GM19397 (cell line): Measurements from ENCODE around the gene VWA8.
"Not testable (repeated sequence)": the region's sequence is repeated elsewhere in the genome, so short reads cannot be mapped to it uniquely, and the experiment has no call there.

Experiments used
- ATAC-seq: cut with Tn5 transposase; IDR thresholded peaks from one replicate; pipeline ENCODE4 v1.9.1; 2021; ENCODE audit warnings: mild to moderate bottlenecking, moderate library complexity; ENCODE audit not compliant: unreplicated experiment

Gene VWA8

DNA sequence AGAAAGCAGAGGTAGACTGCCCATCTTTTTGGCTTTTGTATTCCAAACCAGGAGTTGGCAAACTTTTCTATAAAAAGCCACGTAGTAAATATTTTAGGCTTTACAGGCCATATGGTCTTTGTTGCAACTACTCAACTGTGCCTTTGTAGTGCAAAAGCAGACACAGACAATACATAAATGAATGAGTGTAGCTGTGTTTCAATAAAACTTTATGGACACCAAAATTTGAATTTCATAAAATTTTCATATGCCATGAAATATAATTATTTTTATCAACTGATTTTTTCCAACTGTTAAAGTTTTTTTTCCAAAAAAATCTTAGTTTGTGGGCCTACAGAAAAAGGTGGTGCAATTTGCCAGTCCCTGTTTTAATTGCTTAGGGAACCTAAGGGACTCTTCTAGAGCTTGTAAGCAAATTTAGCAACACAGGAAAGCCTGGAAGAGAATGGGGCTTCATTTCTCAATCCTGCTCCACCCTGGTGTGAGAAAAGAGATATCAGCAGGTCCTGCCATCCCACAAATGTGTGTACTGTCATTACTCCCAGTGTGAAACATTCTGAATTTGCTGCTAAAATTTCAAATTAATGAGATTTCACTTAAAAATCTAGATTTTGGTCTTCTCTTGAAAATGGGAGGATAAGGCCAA is 309.4 kb downstream of the VWA8 start:
- ATAC-seq: no peak

DNA sequence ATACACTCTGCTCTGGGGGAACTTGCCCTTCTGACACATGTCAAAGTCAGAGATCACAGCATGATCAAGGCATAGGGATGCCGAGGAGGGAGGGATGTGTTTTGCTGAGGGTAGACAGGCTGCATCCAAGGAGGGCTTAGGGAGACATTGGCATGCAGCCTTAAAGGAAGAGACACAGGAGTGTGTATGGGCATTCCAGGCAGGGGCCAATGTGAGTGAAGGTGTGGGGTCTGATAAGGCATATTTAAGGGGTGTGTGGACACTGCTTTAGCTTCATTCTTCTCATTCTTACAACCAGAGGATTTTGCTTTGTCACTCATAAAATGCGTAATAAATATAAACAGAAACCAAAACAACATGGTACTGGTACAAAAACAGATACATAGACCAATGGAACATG is 310.2 kb downstream of the VWA8 start:
- ATAC-seq: no peak

DNA sequence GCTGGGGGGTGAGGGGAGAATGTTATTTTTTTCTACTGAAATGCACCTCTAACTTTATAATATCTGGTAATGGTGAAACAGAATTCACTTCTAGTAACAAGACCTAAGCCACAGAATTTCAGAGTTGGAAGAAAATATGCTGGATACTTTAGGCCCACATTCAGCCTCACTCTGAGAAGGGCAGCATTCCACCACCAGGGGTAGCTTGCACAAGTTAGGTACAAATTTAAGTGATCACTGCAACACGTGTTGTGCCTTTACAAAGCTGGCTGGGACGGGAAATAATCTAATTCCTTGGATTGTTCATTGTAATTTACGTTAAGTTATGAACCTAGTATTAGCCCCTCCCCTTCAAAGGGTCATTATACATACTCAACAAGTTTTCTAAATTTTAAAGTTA is 311.2 kb downstream of the VWA8 start:
- ATAC-seq: no peak

DNA sequence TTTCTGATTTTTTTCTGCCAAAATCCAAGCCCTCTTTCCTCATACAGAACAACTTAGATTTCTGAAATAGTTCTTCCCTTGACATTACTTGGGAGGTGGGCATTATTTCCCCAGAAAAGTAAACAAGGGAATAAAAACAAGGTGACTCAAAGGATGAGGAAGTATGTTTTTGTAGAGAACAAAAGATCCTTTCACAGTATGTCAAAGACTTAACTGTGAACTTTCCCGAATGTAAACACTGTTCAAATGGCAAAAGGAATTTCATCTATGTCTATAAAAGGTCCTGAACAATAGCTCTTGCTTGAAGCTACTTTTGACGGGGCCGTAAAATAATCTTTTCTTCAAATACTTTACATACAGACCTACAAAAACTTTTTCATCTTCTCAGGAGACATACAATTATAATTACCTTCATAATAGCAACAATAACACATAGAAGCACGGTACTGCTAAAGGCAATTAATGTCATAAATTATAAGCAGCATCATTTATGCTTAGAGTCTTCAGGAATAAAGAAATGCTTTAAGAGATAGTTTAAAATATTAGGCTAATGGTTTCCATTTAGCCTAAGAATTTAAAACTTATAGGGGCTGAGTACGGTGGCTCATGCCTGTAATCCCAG is 312.5 kb downstream of the VWA8 start:
- ATAC-seq: no peak

DNA sequence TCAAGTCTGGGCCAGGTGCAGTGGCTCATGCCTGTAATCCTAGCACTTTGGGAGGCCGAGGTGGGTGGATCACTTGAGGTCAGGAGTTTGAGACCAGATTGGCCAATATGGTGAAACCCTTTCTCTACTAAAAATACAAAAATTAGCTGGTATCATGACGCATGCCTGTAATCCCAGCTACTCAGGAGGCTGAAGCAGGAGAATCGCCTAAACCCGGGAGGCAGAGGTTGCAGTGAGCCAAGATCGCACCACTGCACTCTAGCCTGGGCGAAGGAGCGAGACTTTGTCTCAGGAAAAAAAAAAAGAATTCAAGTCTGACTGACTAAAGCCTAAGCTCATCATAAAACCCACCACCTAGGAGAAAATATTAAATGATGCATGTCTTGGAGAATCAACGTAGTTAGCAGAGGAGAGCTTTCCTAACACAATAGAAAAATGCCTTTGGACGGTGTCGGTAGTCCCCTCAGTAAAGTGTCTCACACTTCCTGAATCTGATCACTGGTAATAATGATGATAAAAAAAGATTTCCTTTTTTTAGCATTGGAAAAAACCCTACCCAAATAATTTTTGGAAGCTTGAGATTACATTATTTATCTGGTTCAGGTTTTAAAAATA is 313.1 kb downstream of the VWA8 start:
- not testable (repeated sequence) for ATAC-seq

DNA sequence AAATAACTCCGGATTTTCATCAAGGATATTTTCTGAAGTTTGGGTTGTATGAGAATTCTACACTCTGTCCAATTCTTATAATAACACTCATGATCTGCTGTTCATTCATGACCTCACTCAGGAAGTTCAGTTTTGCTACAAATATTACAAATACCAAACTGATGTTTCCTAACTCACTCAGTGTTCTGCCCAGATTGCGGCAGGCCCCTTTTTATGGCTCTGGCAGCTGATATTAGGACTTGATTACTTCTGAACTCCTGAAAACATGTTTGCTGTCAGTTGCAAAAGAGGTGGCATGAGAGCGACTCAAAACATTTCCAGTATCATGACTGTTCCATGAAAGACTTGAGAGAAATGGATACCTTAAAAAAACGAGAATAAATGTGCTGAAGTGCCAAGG is 315.6 kb downstream of the VWA8 start:
- no peak for ATAC-seq

DNA sequence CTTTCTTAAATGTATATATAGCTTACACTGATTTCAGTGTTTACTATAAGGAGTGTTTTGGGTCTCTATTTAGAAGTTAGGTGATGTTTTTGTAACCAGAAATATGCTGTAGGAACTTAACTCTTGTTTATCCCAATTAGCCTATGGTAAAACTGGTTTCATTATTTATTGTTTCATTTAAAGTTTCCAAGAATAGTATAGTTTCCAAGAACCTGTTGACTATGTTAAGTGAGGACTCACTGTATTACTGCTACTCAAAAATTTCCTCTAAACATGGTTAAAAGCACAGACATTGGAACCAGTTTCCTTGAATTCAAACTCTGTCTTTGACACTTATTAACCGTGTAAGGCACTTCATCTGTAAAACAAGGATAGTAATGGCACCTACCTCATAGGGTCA is 316.2 kb downstream of the VWA8 start:
- ATAC-seq: no peak

DNA sequence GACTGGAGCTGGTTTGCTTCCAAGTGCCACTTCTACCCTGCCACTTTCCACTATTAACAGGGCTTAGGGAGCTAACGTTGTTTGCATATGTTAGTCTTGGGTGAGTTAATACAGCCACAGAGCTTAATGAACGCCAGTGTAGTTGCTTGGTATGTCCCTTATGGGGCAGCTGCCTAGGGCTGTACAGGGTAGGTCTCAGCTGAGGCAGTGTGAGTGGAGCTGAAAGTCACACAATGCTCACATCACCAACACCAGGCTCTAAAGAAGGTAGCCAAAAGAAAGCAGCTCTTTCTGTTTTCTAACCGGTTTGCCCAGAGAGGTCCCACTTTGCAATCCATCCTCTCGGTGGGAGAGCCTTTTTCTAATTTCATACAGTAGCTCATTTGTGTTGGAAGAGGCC is 317.4 kb downstream of the VWA8 start:
- ATAC-seq: no peak

DNA sequence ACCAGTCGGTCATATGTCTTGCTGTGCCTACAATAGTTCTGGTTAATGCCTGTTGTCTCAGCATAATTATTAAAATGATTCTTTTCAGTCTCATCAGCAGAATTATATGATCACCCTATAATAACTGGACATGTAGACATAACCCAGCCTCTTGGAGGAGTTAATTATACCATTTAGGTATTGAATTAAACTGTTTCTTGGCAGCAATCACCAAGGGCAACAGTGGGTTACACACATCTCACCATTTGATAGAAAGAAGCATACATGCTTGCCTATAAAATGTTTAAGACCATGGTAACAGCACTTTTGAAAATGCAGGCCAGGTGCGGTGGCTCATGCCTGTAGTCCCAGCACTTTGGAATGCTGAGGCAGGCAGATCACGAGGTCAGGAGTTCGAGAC is 318.9 kb downstream of the VWA8 start:
- ATAC-seq: no peak

DNA sequence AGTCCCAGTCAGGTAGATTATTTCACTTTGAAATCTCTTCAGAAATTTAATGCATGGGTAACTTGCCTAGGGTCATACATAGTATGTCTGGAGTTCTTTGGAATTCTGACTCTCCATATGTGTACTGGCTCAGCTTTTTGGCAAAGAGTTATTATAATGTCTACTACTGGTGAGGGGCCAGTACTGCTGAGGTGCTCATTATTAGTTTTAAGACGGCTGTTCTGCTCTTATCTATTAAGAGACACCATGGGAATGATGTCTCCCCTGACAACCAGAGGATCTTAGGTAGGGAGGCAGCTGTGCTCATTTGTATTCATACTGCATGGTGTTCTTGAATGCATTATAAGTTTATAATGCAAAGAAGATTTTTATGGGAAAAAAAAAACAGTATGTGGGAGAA is 319.5 kb downstream of the VWA8 start:
- ATAC-seq: no peak

DNA sequence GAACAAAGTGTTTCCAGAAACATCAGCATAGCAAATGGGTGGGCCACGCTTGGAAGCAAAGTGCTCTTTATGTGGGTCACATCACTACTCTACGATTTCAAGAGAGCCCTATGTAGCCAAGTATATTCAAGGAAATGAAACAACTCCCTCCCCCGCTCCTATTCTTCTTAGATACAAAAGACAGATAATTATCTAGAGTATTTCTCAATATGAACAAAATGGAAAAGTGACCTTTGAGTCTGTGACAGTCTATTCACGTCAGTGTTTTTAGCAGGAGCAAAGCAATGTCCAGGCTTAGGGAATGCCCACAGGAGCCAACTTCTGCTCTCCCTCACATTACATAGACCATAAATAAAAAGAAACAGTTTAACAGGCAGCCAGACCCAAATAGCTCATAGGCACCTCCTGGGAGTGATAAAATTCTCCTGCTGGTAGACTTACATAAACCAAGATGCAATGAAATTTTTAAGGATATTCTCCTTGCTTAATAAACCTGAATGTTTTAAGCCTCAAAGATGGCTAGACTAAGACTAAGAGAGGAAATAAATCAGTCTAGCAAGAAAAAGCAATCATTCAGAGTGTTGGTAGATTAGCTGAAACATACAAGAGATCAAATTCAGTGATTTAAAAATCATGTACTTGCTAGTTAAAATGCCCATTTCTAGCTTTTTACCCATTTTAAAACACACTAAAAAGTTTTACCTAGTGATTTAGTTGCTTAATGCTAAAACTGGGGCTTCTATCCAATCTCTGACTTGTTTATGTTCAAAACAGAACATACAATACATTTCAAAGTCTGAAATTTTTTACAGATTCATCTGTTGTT is 320.7 kb downstream of the VWA8 start:
- no peak for ATAC-seq

DNA sequence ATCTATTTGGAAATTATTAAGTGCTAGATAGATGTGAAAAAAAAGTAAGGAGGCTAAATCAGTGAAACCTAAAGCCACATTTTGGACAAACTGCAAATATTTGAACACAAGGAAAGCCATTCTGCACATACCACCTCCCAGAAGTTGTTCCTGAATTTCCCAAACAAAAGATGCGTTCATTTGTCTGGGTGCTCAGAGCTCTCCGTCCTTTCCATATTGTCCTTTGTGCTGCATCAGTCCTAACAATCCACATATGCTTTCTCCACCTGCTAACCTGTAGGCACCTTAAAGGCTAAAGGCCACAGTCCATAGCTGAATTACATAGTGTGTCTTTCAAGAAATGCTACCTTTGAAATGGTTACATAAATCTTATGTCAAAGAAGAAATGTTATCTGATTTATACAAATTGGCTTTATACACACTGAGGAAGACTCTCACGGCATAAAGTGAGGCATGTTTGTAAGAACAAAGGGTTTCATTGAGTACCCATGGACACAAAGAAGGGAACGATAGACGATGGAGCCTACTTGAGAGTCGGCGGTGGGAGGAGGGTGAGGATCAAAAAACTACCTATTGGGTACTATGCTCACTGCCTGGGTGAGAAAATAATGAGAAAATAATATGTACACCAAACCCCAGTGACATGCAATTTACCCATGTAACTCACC is 321.5 kb downstream of the VWA8 start:
- ATAC-seq: no peak

DNA sequence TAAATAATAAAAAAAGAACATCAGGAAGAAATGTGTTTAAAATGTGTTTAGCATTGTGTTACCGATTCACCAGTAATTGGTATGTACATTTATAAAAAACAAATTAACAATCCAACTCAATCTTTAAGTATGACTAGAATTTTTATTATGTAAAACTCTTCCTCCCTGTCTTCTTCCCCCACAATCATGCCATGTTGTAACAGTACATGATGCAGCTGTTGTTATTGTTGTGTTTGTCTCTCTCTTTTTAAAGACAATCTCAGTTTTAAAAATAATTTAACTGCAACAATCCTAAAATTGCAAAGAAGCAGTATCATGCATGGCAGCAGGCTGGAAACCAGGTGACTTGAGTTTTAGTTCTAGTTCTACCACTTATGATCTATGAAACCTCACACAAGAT is 323.3 kb downstream of the VWA8 start:
- no peak for ATAC-seq

DNA sequence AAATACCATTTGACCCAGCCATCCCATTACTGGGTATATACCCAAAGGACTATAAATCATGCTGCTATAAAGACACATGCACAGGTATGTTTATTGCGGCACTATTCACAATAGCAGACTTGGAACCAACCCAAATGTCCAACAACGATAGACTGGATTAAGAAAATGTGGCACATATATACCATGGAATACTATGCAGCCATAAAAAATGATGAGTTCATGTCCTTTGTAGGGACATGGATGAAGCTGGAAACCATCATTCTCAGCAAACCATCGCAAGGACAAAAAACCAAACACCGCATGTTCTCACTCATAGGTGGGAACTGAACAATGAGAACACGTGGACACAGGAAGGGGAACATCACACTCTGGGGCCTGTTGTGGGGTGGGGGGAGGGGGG is 323.9 kb downstream of the VWA8 start:
- not testable (repeated sequence) for ATAC-seq

DNA sequence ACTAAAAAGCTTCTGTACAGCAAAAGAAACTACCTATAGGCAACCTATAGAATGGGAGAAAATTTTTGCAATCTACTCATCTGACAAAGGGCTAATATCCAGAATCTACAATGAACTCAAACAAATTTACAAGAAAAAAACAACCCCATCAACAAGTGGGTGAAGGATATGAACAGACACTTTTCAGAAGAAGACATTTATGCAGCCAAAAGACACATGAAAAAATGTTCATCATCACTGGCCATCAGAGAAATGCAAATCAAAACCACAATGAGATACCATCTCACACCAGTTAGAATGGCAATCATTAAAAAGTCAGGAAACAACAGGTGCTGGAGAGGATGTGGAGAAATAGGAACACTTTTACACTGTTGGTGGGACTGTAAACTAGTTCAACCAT is 324.3 kb downstream of the VWA8 start:
- not testable (repeated sequence) for ATAC-seq

DNA sequence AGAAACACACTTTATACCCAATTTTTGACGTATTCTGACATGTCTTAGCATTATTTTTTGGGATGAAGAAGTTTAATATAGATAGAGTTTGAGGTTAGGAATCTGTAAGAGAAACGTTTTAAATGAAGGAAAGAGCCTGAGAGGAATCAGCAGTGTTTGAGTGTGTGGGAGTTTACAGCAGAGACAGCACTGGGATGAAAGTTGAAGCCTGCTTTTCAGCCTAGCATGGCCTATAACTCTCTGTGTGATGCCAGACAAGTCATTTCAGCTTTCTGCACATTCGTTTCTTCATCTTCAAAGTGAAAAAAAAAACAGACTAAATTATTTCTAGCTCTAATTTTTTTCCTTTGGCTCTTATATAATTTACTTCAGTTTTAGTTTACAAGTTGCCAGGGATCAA is 326.5 kb downstream of the VWA8 start:
- no peak for ATAC-seq

DNA sequence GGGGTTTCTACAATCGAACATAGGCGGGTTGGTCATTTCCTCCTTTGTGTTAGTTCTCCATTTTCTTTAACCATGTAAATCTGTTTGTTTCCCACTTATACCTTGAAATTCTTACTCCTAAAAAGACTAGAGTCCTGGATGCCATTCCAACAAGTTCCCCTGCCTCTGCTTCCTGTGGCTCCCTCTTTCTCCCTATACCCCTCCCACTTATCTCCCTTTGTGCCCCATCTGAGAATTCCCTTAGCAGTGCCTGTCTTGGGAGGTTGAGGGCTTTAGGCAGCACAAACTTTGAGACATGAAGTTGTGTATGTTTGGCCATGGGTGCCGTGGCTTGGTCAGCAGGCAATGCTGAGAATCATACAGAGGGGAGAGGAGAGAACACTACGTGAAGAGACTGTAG is 327.1 kb downstream of the VWA8 start:
- no peak for ATAC-seq

DNA sequence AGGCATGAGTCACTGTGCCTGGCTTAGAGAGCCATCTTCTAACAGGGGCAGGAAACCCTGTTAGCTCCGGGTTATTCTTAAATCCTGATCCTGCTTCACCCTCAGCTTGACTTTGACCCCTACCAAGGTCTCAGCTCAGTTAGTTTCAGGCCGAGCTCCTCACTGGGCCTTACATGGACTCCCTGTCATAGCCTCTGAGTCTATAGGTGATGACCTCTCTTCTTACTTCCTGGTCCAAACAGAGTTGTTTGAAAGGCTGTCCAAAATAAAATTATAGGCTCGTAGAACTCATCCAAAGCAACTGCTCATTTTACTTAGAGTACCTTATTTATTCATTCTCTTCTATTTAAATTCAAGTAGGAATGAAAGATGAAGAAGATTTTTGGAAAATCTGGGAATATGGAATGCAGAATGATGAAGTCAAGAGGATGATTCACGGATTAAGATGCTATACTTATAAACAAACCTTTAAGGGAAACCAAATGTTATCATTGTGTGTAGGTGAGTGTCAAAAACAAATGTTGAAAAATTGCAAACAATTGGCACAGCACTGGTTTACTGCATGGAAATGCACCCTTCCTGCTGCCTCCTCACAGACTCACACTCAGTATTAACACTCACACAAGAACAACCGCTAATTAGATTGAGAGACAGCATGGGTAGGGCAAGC is 329.5 kb downstream of the VWA8 start:
- no peak for ATAC-seq

DNA sequence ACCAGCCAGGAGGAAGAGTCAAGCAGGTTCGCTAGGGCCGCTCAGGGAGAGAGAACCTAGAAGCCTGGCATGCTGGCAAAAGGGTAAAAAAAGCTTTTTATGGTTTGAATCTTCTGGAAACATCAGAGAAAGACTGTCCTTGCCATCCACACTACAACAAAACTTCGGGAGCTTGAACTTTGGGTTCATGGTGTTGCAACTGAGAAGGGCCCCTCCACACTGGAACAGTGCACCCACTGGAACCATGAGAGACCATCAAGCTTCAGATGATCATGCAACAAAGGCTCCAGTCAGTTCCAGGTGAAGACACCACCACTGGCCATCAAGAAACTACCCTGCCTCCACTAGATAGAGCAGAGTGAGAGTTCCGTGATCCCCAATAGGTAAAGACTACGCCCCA is 333.5 kb downstream of the VWA8 start:
- no peak for ATAC-seq

DNA sequence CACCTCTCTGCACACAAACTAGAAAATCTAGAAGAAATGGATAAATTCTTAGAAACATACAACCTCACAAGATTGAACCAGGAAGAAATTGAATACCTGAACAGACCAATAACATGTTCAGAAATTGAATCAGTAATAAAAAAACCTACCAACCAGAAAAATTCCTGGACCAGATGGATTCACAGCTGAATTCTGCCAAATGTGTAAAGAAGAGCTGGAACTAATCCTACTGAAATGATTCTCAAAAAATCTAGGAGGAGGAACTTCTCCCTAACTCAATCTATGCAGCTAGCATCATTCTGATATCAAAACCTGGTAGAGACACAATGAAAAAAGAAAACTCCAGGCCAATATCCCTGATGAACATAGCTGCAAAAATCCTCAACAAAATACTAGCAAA is 336.9 kb downstream of the VWA8 start:
- no peak for ATAC-seq
